SH-SY5Y (cell line): ENCODE results near the gene FAM217B.

ENCODE experiments used
- GATA2 ChIP-seq: IDR thresholded peaks from 2 replicates; pipeline ENCODE4 v1.6.1; 2011; ENCODE audit warnings: mild to moderate bottlenecking, low read depth, low read length
- GATA3 ChIP-seq: IDR thresholded peaks from 2 replicates; pipeline ENCODE4 v1.6.1; 2011; ENCODE audit warnings: low read depth, mild to moderate bottlenecking, low read length, moderate library complexity

- TF ChIP-seq GATA2: no peak
- TF ChIP-seq GATA3: no peak
Measured at GRCh38 chr20:59933296-59933848, 6.8 kb upstream of the FAM217B start, which contains the start of gene SYCP2.
